NK-92 (cell line): ENCODE results near the gene KCNK2.

Experiments
- DNase-seq: peaks from one replicate; lab custom pipeline; 2025; ENCODE audit not compliant: unreplicated experiment; lab: John Stamatoyannopoulos, UW

KCNK2 gene

GRCh38 chr1:215251428-215251827 lies 168.9 kb downstream of the KCNK2 start:
- DNase-seq: no peak

- DNase-seq: no peak
Measured at GRCh38 chr1:215252164-215252563, 169.6 kb downstream of the KCNK2 start.

GRCh38 chr1:215256936-215257679 lies 174.6 kb downstream of the KCNK2 start:
- no peak for DNase-seq

- DNase-seq: no peak
Measured at GRCh38 chr1:215260711-215261110, 178.2 kb downstream of the KCNK2 start.

GRCh38 chr1:215262106-215262505 lies 179.6 kb downstream of the KCNK2 start:
- no peak for DNase-seq

GRCh38 chr1:215263636-215264035 lies 181.1 kb downstream of the KCNK2 start:
- no peak for DNase-seq

- DNase-seq: no peak
Measured at GRCh38 chr1:215264649-215265048, 182.1 kb downstream of the KCNK2 start.

GRCh38 chr1:215267495-215267894 lies 185.0 kb downstream of the KCNK2 start:
- DNase-seq: no peak

- DNase-seq: no peak
Measured at GRCh38 chr1:215269955-215270354, 187.4 kb downstream of the KCNK2 start.

GRCh38 chr1:215273838-215274516 lies 191.4 kb downstream of the KCNK2 start:
- no peak for DNase-seq

GRCh38 chr1:215276582-215276981 lies 194.0 kb downstream of the KCNK2 start:
- DNase-seq: no peak

- no peak for DNase-seq
Measured at GRCh38 chr1:215277532-215277931, 195.0 kb downstream of the KCNK2 start.

GRCh38 chr1:215279682-215280081 lies 197.1 kb downstream of the KCNK2 start:
- DNase-seq: no peak

- no peak for DNase-seq
Measured at GRCh38 chr1:215282557-215282956, 200.0 kb downstream of the KCNK2 start.

GRCh38 chr1:215285013-215285800 lies 202.7 kb downstream of the KCNK2 start:
- no peak for DNase-seq
